GM18870 (cell line): ENCODE results near the gene C3orf52.
A peak's percentile ranks its signal among the peaks of the same experiment; 100 is the strongest.

Experiments
- ATAC-seq: cut with Tn5 transposase; IDR thresholded peaks from one replicate; pipeline ENCODE4 v1.9.1; 2021; ENCODE audit warnings: moderate library complexity; ENCODE audit not compliant: unreplicated experiment

C3orf52 gene

DNA sequence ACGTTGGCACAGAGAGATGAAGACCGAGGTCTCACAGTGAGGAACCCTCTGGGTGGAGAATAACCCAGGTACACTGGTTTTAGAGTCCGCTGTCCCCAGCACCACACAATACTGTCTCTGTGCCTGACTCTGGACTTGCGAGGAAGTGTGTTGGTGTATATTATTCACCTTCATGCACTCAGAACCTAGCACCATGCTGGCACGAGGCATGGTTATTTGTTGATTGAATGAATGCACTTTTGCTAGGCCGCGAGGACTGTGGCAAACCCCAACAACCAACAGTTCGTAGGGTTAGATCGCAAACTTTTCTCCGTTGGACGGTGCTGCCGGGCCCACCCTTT is 484 bp upstream of the C3orf52 start:
- no peak for ATAC-seq

GRCh38 chr3:112086875-112087524 is 811 bp downstream of the C3orf52 start:
- no peak for ATAC-seq

DNA sequence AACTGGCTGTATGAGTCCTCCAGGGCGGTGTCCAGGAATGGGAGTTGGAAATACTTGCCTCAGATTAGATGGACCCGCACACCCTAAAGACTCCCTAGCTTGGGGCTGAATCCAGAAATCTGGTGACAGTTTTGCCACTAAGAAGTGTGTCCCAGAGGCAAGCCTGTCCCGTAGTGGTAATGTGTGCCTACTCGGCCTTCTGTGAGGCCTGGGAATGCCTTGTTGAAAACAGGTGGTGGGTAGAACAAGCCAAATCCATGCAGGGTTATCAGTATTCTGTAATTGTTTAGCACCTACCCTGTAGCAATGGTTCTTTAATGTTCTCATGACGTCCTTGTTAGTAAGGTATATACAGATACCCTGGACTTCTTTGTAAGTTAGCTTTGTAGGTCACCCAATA is 1.6 kb downstream of the C3orf52 start:
- ATAC-seq, result no peak

DNA sequence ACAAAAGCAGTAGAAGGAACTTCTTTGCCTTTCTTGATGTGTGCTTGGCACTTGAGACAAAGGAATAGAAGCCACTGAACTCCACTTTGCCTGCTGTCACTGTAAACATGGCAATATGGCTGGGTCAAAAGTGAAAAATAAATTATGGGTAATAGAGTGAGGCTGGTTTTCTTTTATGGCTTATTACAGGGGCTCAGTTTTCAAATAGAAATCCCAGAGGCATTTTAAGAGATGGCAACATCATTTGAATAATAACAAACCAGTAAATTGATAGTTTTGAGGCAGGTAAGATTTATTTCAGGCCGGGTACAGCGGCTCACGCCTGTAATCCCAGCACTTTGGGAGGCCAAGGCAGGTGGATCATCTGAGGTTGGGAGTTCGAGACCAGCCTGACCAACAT is 2.8 kb downstream of the C3orf52 start:
- ATAC-seq, result no peak

- no peak for ATAC-seq
Measured at GRCh38 chr3:112089956-112090886, 4.0 kb downstream of the C3orf52 start.

GRCh38 chr3:112090887-112091586 is 4.8 kb downstream of the C3orf52 start:
- ATAC-seq, result no peak

- no peak for ATAC-seq
Measured at GRCh38 chr3:112092496-112093179, 6.4 kb downstream of the C3orf52 start.

GRCh38 chr3:112093180-112093522 is 7.0 kb downstream of the C3orf52 start:
- no peak for ATAC-seq

DNA sequence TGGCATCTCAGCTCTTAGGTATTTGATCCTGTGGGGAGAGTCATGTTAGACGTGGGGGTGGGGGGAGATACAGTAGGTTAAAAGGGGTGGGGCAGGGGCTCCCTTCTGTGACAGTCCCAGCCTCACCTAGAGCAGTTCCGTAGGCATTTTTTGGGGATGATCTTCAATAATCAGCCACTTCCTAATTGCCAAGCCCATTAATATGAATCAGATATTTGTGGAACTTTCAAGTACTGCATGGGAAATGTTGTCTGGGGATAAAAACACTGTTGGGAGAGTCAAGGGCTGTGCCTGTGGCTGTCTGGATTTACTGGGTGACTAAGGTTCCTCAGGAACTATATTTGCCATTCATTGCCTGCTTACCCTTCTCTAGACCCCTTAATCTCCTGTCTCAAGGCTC is 9.5 kb downstream of the C3orf52 start:
- ATAC-seq, result no peak

GRCh38 chr3:112096176-112096575 is 10.0 kb downstream of the C3orf52 start:
- ATAC-seq, result no peak

- ATAC-seq, result no peak
Measured at GRCh38 chr3:112097378-112097777, 11.2 kb downstream of the C3orf52 start.

- ATAC-seq, result no peak
Measured at GRCh38 chr3:112101916-112102315, 15.7 kb downstream of the C3orf52 start.

- no peak for ATAC-seq
Measured at GRCh38 chr3:112104774-112105173, 18.6 kb downstream of the C3orf52 start.

DNA sequence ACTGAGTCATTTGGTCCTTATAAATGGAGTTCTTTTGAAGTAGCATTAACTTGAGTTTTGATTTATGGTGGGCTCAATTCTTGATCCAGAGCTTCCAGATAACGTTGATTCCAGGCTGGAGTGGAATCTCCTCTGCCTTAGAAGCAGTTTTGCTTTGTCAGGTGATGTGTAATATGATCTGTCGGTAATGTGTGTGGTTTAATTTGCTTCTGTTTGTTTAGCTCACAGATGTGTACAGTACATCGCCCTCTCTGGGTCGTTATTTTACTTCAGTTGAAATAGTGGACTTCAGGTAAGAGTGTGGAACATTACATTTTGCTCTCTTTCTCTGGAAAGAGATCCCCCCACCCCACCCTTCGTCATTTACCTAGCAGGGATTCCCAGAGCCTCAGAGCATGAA is 23.1 kb downstream of the C3orf52 start:
- no peak for ATAC-seq

- peak; percentile 40 for ATAC-seq
Measured at GRCh38 chr3:112111785-112112402, 25.7 kb downstream of the C3orf52 start.

DNA sequence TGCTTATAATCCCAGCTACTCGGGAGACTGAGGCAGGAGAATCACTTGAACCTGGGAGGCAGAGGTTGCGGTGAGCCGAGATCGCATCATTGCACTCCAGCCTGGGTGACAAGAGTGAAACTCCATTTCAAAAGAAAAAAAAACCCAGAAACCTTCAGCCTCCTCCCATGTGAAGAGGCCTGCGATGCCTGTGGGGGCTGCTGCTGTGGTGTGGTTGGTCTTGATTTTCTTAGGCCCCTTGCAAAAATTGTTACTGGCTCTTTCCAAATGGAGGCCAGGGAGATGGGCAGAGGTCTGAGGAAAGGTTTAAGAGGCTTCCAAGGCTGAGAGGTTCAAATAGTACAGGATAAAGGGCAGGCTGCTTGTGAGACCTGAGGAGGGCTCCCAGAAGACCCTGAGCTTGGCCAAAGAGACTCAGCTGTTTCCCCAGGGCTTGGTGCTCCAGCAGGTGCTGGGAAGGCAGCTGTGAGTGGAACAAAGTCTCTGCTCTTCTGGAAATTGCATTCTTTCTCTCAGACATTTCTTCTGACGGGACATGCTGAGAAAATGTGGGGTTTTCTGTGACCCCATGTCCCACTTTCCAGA is 28.5 kb downstream of the C3orf52 start:
- ATAC-seq, result no peak

DNA sequence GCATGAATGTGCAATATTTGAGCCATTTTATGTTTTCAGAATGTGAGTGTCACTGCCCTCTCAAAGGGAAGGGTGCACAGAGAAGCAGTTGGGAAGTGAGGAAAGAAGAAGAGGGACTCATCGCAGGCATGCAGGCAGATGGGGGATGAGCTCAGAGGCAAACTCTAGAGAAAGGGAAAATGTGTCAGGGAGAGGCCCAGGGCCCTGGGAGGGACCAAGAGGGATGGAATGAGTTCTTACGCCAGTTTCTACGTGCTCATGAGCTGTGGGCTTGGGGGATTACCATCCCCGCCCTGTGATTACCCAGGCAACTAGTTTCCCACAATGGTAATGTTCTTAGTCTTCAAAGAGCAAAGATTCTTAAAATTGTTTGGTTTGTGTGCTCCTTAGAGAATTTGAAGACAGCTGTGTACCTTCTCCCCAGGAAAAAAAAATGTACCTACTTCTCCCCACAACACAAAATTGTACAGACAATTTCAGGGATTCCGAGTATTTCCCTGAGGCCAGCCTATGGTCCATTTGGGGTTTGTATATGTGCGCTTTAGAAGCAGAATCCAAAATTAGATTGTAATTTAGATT is 29.1 kb downstream of the C3orf52 start:
- ATAC-seq, result peak; percentile 41

- ATAC-seq, result no peak
Measured at GRCh38 chr3:112115806-112116383, 29.7 kb downstream of the C3orf52 start.

- no peak for ATAC-seq
Measured at GRCh38 chr3:112116748-112117186, 30.6 kb downstream of the C3orf52 start.

DNA sequence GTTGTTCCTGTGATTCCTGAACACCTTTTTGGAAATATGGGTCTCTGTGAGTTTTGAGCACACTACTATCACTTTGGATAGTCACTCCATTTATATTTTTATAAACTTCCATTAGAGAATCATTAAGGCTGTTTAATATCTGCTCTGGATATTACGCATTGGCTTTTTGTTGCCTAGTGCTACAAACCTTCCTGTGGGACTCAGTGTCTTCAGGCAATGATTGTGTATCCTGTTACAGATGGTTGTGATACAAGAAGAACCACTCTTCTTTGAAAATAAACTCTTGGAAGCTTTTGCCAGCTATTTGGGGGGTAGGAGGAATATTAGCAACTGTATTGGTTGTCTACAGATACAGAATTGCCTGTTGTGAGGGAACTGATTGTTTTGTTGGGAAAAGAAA is 31.2 kb downstream of the C3orf52 start:
- ATAC-seq, result no peak
